CD4-positive, alpha-beta T cell treated with Interleukin-6 for 4 hours (primary cell): ENCODE measurements around the gene EPHA2.

Experiments
- DNase-seq: peaks from one replicate; pipeline ENCODE4 v3.0.0-alpha.2; 2020; ENCODE audit warnings: mixed read lengths

Gene EPHA2

DNA sequence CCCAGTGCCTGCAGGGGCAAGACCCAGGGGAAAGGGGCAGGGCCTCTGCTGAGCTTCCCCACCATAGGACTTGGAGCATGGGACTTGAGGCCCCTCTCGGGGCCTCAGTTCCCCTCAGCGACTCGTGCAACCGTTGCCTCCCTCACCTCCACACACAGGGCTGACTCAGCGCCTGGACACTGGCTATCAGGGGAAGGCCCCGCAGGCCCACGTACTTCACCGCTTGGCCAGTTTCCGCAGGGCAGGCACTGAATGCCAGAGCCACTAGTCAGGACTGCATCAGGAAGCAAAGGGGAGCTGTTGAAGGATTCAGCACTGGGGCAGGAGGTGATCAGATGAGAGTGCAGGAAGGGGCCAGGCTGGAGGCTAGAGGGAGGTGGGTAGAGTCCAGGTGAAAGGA is 66.9 kb downstream of the EPHA2 start:
- DNase-seq: no peak

- DNase-seq: no peak
These were observed 67.4 kb downstream of the EPHA2 start for GRCh38 chr1:16088351-16088911.

DNA sequence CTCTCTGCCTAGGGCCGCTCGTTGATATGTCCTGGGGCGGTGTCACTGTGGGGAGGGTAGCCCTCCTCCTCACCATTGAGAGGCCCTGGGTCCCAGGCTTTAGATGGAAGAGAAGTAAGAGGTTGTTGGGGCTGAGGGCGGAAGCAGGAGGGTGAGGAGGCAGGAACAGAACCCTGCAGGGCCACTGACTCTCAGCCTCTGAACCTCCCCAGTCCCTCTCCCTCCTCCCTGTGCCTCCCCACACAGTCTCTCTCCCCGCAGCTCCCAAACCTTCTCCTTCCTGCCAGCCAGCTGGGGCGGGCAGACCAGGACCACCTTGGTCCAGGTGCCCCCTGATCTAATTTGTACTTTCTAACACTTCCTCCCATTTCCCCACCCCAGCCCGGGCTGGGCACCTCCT is 68.1 kb downstream of the EPHA2 start:
- DNase-seq: no peak

DNA sequence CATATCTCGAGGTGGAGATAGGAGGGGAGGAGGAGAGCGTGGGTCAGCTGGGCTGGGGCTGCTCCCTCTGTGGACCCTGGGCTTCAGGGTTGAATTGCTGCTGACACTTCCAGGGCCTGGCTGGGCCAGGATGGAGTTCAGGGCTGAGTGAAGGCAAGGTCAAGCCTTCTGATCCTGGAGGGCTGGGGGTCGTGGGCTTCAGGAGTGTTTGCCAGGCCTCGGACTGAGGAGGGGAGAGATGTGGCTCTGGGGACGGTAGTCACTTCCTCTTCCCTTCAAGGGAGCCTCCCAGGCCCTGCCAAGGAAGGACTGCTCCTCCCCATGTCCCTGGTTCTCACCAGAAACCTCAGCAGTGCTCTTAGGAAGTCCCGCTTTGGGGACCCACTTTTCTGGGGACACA is 70.3 kb downstream of the EPHA2 start:
- no peak for DNase-seq

GRCh38 chr1:16083486-16083885 is 72.4 kb downstream of the EPHA2 start:
- no peak for DNase-seq

GRCh38 chr1:16082283-16083038 is 73.4 kb downstream of the EPHA2 start:
- DNase-seq: peak; percentile 72

DNA sequence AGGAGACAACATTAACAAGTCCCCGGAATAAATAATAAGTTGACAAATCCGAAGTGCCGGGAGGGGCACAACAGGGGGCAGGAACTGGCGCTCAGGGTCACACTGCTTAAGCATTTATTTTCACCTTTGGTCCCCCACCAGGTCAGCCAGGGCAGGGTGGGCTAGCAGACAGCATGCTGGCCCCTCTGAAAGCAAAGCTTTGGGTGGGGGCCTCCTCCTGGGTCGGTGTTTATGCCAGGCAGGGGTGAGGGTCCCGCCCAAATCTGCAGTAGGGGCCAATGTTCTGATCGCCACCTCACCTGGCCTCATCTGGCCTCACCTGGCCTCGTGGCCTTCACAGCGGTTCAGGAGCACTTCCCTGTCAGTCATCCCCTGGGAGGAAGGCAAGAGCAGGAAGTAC is 74.2 kb downstream of the EPHA2 start:
- DNase-seq: no peak

GRCh38 chr1:16080422-16081150 is 75.3 kb downstream of the EPHA2 start:
- DNase-seq: no peak

DNA sequence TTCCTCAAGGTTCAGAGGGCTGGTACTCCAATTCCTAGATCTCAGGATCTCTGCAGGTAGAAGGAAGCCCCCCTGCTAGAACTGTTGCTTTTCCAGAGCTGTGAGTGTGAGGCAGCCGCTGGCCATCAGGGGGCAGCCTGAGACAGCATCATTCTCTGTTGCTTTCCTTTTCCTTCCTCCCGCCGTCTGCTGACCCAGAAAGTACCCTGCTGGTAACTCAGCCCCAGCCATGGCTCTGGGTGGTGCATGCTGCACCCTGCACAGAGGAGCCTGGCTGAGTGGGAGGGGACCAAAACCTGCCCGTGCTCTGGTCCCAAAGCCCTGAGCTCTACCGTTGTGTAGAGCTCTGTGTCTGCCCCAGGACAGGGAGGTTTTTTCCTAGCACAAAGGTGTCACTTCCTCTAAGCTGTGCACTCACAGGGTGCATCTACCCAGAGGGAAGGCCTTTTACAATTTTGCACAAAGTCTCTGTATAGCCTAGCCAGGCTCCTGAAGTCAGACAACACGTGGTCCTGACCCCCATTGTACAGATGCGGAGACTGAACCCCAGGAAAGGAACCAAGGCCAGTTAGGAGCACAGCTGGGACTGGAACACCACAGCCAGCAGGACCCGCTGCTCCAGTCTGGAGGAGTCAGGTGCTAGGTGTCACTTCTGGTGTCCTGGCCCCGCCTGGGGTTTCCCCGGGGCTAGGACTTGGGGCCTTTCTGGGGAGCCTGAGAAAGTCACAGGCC is 76.8 kb downstream of the EPHA2 start:
- peak; percentile 82 for DNase-seq

DNA sequence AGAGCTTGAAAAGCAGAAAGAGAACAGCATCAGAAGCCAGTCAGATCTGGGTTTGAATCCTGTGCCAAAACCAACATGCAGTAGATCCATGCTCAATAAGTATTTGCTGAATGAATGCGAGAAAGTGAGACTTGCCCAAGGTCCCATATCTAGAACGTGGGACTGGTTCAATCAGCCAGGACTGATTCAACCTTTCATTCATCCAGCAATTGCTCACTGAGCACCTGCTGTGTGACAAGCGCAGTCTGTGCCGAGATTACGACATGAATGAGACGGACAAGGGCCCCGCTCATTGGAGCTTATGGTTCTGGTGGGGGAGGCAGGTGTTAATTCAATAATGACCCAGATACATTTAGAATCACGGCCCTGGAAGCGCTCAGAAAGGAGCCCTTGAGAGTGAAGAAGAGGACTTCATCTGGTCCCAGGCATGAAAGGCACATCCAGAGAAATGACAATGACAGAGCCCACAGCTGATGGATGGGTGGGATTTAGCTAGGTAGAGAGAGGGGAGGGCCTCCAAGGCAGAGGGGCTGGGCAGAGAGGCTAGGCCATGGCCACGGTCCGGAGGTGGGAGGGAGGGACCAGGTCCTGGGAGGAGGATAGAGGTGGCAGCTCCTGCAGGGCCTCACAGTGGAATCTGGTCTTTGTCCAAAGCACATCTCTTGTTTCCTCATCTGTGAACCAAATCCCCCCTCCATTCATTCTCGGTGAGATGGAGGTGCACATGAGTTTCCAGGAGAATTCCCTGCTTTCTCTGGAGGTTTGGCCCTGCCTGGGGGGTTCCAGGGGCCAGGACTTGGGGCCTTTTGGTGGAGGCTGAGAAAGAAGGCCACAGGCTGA is 78.2 kb downstream of the EPHA2 start:
- DNase-seq: no peak

DNA sequence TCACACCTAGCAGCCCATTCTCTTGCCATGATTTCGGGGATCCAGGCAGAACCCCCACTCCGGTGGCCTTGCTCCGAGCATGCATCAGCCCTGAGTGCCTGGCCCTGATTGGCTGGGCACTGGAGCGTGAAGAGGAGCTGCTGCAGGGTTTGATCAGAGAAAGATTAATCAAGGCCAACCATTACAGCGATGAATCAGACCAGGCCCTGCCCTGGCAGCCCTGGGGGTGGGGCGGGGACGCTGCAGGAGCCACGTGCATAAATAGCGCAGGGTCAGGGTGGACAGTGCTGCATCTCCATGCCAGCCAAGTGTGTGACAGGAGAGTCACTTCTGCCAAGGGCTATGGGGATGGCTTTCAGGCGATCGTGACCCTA is 79.0 kb downstream of the EPHA2 start:
- DNase-seq: no peak

DNA sequence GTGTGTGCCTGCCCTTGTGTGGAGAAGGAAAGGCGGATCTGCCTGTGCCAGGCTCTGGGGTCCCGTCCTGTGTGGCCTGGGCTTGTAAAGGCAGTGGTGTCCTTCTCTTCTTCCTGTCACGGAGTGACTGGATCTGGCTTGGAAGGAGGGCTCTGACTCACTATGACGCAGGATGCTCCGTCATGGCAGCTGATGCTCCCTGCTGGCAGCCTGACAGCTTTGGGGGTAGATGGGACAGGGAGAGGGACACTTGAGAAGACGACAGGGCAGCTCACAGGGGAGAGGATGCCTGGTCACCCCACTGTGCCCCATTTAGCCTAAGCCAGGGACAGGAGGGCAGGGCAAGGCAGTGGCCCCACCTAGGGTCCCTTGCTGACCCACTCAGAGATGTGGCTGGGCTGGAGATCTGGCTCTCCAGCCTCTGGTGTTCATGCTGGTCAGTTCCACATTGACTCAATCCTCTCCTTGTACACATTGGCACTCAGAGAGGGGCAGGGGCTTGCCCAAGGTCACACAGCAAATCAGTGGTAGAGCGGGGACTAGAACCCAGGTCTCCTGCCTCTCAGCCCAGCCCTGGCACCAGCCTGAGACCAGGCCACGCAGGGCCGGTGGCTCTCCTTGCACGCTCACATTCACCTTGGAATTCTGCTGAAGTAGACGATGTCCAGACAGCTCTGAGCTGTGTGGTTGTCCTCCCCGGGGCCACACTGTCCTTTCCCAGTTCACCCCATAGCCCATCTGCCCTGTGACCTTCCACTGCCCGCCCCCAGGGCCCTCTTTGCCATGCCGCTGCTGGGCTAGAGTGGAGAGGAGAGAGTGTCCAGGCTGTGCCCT is 79.6 kb downstream of the EPHA2 start:
- DNase-seq: no peak

- no peak for DNase-seq
These were observed 80.4 kb downstream of the EPHA2 start for GRCh38 chr1:16075337-16076030.
